ENCODE measurements around the gene ASCC1.

ASCC1 gene

DNA sequence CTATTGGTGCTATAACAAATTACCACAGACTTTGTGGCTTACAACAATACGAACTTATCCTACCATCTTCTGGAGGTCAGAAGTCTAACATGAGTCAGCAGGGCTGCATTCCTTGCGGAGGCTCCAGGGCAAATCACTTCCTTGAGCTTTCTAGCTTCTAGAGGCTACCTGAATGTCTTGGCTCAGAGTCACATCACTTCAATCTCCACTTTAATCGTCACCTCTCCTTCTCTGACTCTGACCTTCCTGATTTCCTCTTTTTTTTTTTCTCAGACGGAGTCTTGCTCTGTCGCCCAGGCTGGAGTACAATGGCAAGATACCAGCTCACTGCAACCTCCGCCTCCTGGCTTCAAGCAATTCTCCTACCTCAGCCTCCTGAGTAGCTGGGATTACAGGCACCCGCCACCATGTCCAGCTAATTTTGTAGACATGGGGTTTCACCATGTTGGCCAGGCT, 44.9 kb downstream of the ASCC1 start:
- no peaks in the 10 kb centered on the region for H3K9me3 ChIP-seq
- H3K36me3 ChIP-seq = no peaks in the 10 kb centered on the region
- H3K4me1 ChIP-seq (ENCODE audit: control insufficient read depth in 1 of 2, insufficient read depth in 1 of 2, low read depth in 1 of 2, low read length in 1 of 2) = peaks cover 13 to 26% of the 10 kb centered on the region in 2 experiments
- H3K27me3 ChIP-seq = no peaks in the 10 kb centered on the region
- no peak for TF ChIP-seq CTCF (IDR thresholded peaks at IDR 0.05)
- H3K27ac ChIP-seq = no peak overlapping the region
- H3K4me3 ChIP-seq (ENCODE audit: low read depth in 1 of 2, low read length in 1 of 2) = no peak overlapping the region

GRCh38 chr10:72170733-72171132, 45.3 kb downstream of the ASCC1 start:
- H3K4me3 ChIP-seq (ENCODE audit: low read depth in 1 of 2, low read length in 1 of 2) = no peak overlapping the region
- no peaks in the 10 kb centered on the region for H3K27me3 ChIP-seq
- no peak for TF ChIP-seq CTCF (IDR thresholded peaks at IDR 0.05)
- no peaks in the 10 kb centered on the region for H3K36me3 ChIP-seq
- no peak overlapping the region for H3K27ac ChIP-seq
- H3K4me1 ChIP-seq (ENCODE audit: control insufficient read depth in 1 of 2, insufficient read depth in 1 of 2, low read depth in 1 of 2, low read length in 1 of 2) = peaks cover 8 to 21% of the 10 kb centered on the region in 2 experiments
- no peaks in the 10 kb centered on the region for H3K9me3 ChIP-seq

- H3K27ac ChIP-seq = no peak overlapping the region
- H3K4me1 ChIP-seq (ENCODE audit: control insufficient read depth in 1 of 2, insufficient read depth in 1 of 2, low read depth in 1 of 2, low read length in 1 of 2) = peaks cover 4 to 17% of the 10 kb centered on the region in 2 experiments
- no peaks in the 10 kb centered on the region for H3K36me3 ChIP-seq
- TF ChIP-seq CTCF (IDR thresholded peaks at IDR 0.05) = no peak
- H3K4me3 ChIP-seq (ENCODE audit: low read depth in 1 of 2, low read length in 1 of 2) = no peak overlapping the region
- H3K9me3 ChIP-seq = no peaks in the 10 kb centered on the region
- H3K27me3 ChIP-seq = no peaks in the 10 kb centered on the region
Observed at GRCh38 chr10:72170263-72170662, 45.8 kb downstream of the ASCC1 start.

- Histone ChIP-seq H3K27me3 (no peaks in the 10 kb centered on the region), H3K36me3 (no peaks in the 10 kb centered on the region), H3K9me3 (no peaks in the 10 kb centered on the region), H3K4me3 (ENCODE audit: low read depth in 1 of 2, low read length in 1 of 2) (no peak overlapping the region), H3K4me1 (ENCODE audit: control insufficient read depth in 1 of 2, insufficient read depth in 1 of 2, low read depth in 1 of 2, low read length in 1 of 2) (peaks cover 11 to 15% of the 10 kb centered on the region in 2 experiments), H3K27ac (no peak overlapping the region)
- no peak for TF ChIP-seq CTCF (IDR thresholded peaks at IDR 0.05)
Observed at GRCh38 chr10:72167118-72167517, 49.0 kb downstream of the ASCC1 start.

DNA sequence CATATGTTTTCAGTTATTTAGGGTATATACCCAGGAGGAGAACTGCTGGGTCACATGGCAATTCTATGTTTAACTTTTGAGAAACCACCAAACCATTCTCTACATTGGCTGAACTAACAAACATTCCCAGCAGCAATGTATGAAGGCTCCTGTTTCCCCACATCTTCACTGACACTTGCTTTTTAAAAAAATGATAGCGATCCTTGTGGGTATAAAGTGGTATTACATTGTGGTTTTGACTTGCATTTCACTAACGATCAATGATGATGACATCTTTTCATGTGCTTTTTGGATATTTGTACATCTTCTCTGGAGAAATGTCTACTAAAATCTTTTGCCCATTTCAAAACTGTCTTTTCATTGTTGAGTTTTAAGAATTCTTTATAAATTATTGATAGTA, 51.5 kb downstream of the ASCC1 start:
- Histone ChIP-seq H3K27me3 (no peaks in the 10 kb centered on the region), H3K36me3 (peaks cover 3% of the 10 kb centered on the region), H3K27ac (no peak overlapping the region), H3K4me1 (ENCODE audit: control insufficient read depth in 1 of 2, insufficient read depth in 1 of 2, low read depth in 1 of 2, low read length in 1 of 2) (peaks cover 11 to 15% of the 10 kb centered on the region in 2 experiments), H3K4me3 (ENCODE audit: low read depth in 1 of 2, low read length in 1 of 2) (no peak overlapping the region), H3K9me3 (no peaks in the 10 kb centered on the region)
- no peak for TF ChIP-seq CTCF (IDR thresholded peaks at IDR 0.05)

GRCh38 chr10:72162978-72163377, 53.1 kb downstream of the ASCC1 start:
- H3K36me3 ChIP-seq = peaks cover 3% of the 10 kb centered on the region
- peaks cover 11 to 15% of the 10 kb centered on the region in 2 experiments for H3K4me1 ChIP-seq (ENCODE audit: control insufficient read depth in 1 of 2, insufficient read depth in 1 of 2, low read depth in 1 of 2, low read length in 1 of 2)
- TF ChIP-seq CTCF (IDR thresholded peaks at IDR 0.05) = no peak
- no peaks in the 10 kb centered on the region for H3K9me3 ChIP-seq
- H3K4me3 ChIP-seq (ENCODE audit: low read depth in 1 of 2, low read length in 1 of 2) = no peak overlapping the region
- H3K27me3 ChIP-seq = no peaks in the 10 kb centered on the region
- H3K27ac ChIP-seq = no peak overlapping the region

Measured in neutrophil (primary cell).